HEK293 (cell line): ENCODE measurements around the gene HSD17B14.

Source experiments
- CTCF ChIA-PET: fragments of 350-600 bp; formaldehyde crosslinking; extraction: SDS; loops from one replicate; lab custom pipeline; 2021; ENCODE audit warnings: antibody characterized with exemption; lab: Yijun Ruan, JAX
- POLR2A ChIA-PET: fragments of 300-600 bp; formaldehyde crosslinking; extraction: SDS; loops from one replicate; lab custom pipeline; 2020; ENCODE audit warnings: antibody characterized with exemption, inconsistent platforms; lab: Yijun Ruan, JAX
- H3K27ac ChIP-seq: fragments of 200-500 bp; sonication (Bioruptor generic); 2 replicates; pipeline ENCODE4 v1.5.1; 2014; ENCODE audit warnings: low read depth, low read length, control low read depth, inconsistent platforms; ENCODE audit errors: extremely low read depth
- H3K36me3 ChIP-seq, 2 experiments: fragments of 200-500 bp in 1 of 2; sonication (Bioruptor generic) in 1 of 2; 1 replicate in 1 of 2; 2 replicates in 1 of 2; pipeline ENCODE4 v1.5.1; 2014 to 2017; ENCODE audit warnings: inconsistent platforms in 2 of 2, low read length in 2 of 2; ENCODE audit not compliant: control insufficient read depth in 2 of 2, insufficient read depth in 1 of 2
- H3K4me1 ChIP-seq: fragments of 200-500 bp; sonication (Bioruptor generic); 2 replicates; pipeline ENCODE4 v1.5.1; 2014; ENCODE audit warnings: mild to moderate bottlenecking, low read length, inconsistent platforms; ENCODE audit not compliant: control insufficient read depth, insufficient read depth
- H3K4me3 ChIP-seq: 2 replicates; pipeline ENCODE4 v1.5.1; 2011; ENCODE audit warnings: low read depth, mild to moderate bottlenecking, control low read depth, low read length, moderate library complexity
- H3K9me3 ChIP-seq: fragments of 200-500 bp; sonication (Bioruptor generic); 2 replicates; pipeline ENCODE4 v1.5.1; 2014; ENCODE audit warnings: low read depth, low read length, inconsistent platforms; ENCODE audit not compliant: control insufficient read depth, insufficient read depth
- GLIS1 ChIP-seq: fragments of 450-650 bp; formaldehyde crosslinking; IDR thresholded peaks from 2 replicates; pipeline ENCODE4 v1.5.1; 2016; ENCODE audit warnings: missing biosample characterization, missing genetic modification characterization
- MEIS1 ChIP-seq: sonication (generic); formaldehyde crosslinking; IDR thresholded peaks from 2 replicates; pipeline ENCODE4 v1.8.1; 2022; ENCODE audit warnings: missing genetic modification reagents, mild to moderate bottlenecking, borderline replicate concordance
- PRDM1 ChIP-seq: fragments of 450-650 bp; formaldehyde crosslinking; IDR thresholded peaks from 2 replicates; pipeline ENCODE4; 2016; ENCODE audit warnings: missing biosample characterization, missing genetic modification characterization
- RBAK ChIP-seq: fragments of 450-650 bp; formaldehyde crosslinking; IDR thresholded peaks from 2 replicates; pipeline ENCODE4 v1.5.1; 2016; ENCODE audit warnings: missing biosample characterization, missing genetic modification characterization
- SP7 ChIP-seq: fragments of 450-650 bp; formaldehyde crosslinking; IDR thresholded peaks from 2 replicates; pipeline ENCODE4 v1.5.1; 2016; ENCODE audit warnings: missing biosample characterization, missing genetic modification characterization
- TCF7L2 ChIP-seq: IDR thresholded peaks from 2 replicates; pipeline ENCODE4 v1.6.1; 2011; ENCODE audit warnings: low read depth, mild to moderate bottlenecking, inconsistent platforms, low read length, moderate library complexity, borderline replicate concordance
- ZBTB8A ChIP-seq: fragments of 450-650 bp; formaldehyde crosslinking; IDR thresholded peaks from 2 replicates; pipeline ENCODE4 v1.5.1; 2016; ENCODE audit warnings: missing biosample characterization, missing genetic modification characterization
- ZEB2 ChIP-seq: fragments of 450-650 bp; formaldehyde crosslinking; IDR thresholded peaks from 2 replicates; pipeline ENCODE4 v1.5.1; 2016; ENCODE audit warnings: missing biosample characterization, missing genetic modification characterization
- ZNF169 ChIP-seq: fragments of 450-650 bp; formaldehyde crosslinking; IDR thresholded peaks from 2 replicates; pipeline ENCODE4 v1.5.1; 2016; ENCODE audit warnings: missing biosample characterization, missing genetic modification characterization
- ZNF302 ChIP-seq: fragments of 450-650 bp; formaldehyde crosslinking; IDR thresholded peaks from 2 replicates; pipeline ENCODE4 v1.5.1; 2016; ENCODE audit warnings: missing biosample characterization, missing genetic modification characterization, low read depth
- ZNF335 ChIP-seq: fragments of 450-650 bp; formaldehyde crosslinking; conservative IDR thresholded peaks from 2 replicates; pipeline ENCODE4 v1.5.1; 2016; ENCODE audit warnings: missing biosample characterization, missing genetic modification characterization
- ZNF391 ChIP-seq: fragments of 450-650 bp; formaldehyde crosslinking; IDR thresholded peaks from 2 replicates; pipeline ENCODE4 v1.5.1; 2016; ENCODE audit warnings: low read depth, missing biosample characterization, missing genetic modification characterization, borderline replicate concordance
- ZNF549 ChIP-seq: fragments of 450-650 bp; IDR thresholded peaks from 2 replicates; pipeline ENCODE4 v1.5.1; 2018; ENCODE audit warnings: missing biosample characterization, missing genetic modification characterization, mild to moderate bottlenecking, inconsistent platforms, moderate library complexity
- ZNF585B ChIP-seq: fragments of 450-650 bp; formaldehyde crosslinking; IDR thresholded peaks from 2 replicates; pipeline ENCODE4 v1.5.1; 2016; ENCODE audit warnings: missing biosample characterization, missing genetic modification characterization
- TF ChIP-seq, protein P1 (sequence below): fragments of 450-650 bp; formaldehyde crosslinking; IDR thresholded peaks from 2 replicates; pipeline ENCODE4 v1.5.1; 2017; ENCODE audit warnings: missing biosample characterization, missing genetic modification characterization
- TF ChIP-seq, protein P2 (sequence below): fragments of 450-650 bp; formaldehyde crosslinking; IDR thresholded peaks from 2 replicates; pipeline ENCODE4 v1.5.1; 2016; ENCODE audit warnings: missing biosample characterization, missing genetic modification characterization
- TF ChIP-seq, protein P3 (sequence below): fragments of 450-650 bp; formaldehyde crosslinking; IDR thresholded peaks from 2 replicates; pipeline ENCODE4 v1.5.1; 2016; ENCODE audit warnings: missing biosample characterization, missing genetic modification characterization

HSD17B14 gene

DNA sequence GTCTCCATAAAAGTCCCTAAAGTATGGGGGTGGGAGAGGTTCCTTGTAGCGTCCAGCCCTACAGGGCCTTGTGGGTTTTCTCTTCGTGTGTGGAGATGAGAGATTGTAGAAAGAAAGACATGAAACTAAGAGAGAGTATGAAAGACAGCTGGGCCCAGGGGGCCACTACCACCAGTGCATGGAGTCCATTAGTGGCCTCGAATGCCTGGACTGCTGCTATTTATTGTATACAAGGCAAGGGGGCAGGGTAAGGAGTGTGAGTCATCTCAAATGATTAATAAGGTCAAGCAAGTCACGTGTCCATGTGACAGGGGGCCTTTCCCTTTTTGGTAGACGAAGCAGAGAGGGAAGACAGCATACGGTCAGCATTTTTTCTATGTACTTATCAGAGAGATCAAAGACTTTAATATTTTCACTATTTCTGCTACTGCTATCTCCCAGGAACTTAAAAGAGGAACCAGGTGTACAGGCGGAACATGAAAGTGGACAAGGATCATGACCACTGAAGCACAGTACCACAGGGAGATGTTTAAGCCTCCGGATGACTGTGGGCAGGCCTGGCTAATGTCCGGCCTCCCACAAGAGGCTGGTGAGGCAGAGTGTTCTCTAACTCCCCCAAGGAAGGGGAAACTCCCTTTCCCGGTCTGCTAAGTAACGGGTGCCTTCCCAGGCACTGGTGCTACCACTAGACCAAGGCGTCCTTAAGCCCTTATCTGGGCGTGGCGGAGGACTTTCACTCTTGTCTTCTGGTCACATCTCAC lies 55.5 kb downstream of the HSD17B14 start:
- POLR2A ChIA-PET = no interaction called here
- H3K27ac ChIP-seq = no peak overlapping the region
- H3K4me3 ChIP-seq = no peak overlapping the region
- peak; percentile 57; the same call in 1 of the 2 replicates for TF ChIP-seq ZBTB8A
- TF ChIP-seq PRDM1 = peak; percentile 44; the same call in 1 of the 2 replicates
- no peak for TF ChIP-seq ZNF302 (tag by site-specific recombination)
- TF ChIP-seq, protein P1, sequence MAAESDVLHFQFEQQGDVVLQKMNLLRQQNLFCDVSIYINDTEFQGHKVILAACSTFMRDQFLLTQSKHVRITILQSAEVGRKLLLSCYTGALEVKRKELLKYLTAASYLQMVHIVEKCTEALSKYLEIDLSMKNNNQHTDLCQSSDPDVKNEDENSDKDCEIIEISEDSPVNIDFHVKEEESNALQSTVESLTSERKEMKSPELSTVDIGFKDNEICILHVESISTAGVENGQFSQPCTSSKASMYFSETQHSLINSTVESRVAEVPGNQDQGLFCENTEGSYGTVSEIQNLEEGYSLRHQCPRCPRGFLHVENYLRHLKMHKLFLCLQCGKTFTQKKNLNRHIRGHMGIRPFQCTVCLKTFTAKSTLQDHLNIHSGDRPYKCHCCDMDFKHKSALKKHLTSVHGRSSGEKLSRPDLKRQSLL = no peak
- TF ChIP-seq, protein P2, sequence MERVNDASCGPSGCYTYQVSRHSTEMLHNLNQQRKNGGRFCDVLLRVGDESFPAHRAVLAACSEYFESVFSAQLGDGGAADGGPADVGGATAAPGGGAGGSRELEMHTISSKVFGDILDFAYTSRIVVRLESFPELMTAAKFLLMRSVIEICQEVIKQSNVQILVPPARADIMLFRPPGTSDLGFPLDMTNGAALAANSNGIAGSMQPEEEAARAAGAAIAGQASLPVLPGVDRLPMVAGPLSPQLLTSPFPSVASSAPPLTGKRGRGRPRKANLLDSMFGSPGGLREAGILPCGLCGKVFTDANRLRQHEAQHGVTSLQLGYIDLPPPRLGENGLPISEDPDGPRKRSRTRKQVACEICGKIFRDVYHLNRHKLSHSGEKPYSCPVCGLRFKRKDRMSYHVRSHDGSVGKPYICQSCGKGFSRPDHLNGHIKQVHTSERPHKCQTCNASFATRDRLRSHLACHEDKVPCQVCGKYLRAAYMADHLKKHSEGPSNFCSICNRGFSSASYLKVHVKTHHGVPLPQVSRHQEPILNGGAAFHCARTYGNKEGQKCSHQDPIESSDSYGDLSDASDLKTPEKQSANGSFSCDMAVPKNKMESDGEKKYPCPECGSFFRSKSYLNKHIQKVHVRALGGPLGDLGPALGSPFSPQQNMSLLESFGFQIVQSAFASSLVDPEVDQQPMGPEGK (tag by site-specific recombination) = peak; percentile 51; the same call in 1 of the 2 replicates
- peak; percentile 23; the same call in 1 of the 2 replicates for TF ChIP-seq ZEB2 (tag by site-specific recombination)
- TF ChIP-seq SP7 (tag by site-specific recombination) = 0 out of 2 replicates have a peak, but pooled peaks have one; percentile 10
- peak; percentile 25; the same call in 1 of the 2 replicates for TF ChIP-seq TCF7L2
- no peak for TF ChIP-seq ZNF391 (tag by site-specific recombination)
- TF ChIP-seq ZNF585B = no peak
- 0 out of 2 replicates have a peak, but pooled peaks have one; percentile 9 for TF ChIP-seq GLIS1 (tag by site-specific recombination)
- H3K4me1 ChIP-seq = no peaks in the 10 kb centered on the region
- no peaks in the 10 kb centered on the region for H3K36me3 ChIP-seq
- H3K9me3 ChIP-seq = no peaks in the 10 kb centered on the region
- CTCF ChIA-PET = interaction anchor here (0.7 to 2.8 kb wide), 8 partner anchors 7 to 213 kb away, joined by 3 to 18 read pairs (median 4); partner anchors contain the start of genes FGF21, GYS1 and RUVBL2

- ChIA-PET POLR2A (interaction anchor here (0.6 to 0.7 kb wide), 2 partner anchors 8 to 134 kb away, joined by 3 read pairs; no protein-coding TSS in a partner anchor), CTCF (interaction anchor here (0.6 to 2.8 kb wide), 5 partner anchors 8 to 661 kb away, joined by 3 to 18 read pairs (median 4); no protein-coding TSS in a partner anchor)
- TF ChIP-seq RBAK (tag by site-specific recombination) (peak; percentile 45; the same call in 1 of the 2 replicates), ZNF335 (tag by site-specific recombination) (peak; percentile 51; the same call in 1 of the 2 replicates), MEIS1 (no peak), ZNF169 (no peak), ZNF549 (tag by site-specific recombination) (no peak)
- TF ChIP-seq, protein P3, sequence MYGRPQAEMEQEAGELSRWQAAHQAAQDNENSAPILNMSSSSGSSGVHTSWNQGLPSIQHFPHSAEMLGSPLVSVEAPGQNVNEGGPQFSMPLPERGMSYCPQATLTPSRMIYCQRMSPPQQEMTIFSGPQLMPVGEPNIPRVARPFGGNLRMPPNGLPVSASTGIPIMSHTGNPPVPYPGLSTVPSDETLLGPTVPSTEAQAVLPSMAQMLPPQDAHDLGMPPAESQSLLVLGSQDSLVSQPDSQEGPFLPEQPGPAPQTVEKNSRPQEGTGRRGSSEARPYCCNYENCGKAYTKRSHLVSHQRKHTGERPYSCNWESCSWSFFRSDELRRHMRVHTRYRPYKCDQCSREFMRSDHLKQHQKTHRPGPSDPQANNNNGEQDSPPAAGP (tag by site-specific recombination) = no peak
- H3K27ac ChIP-seq = no peak overlapping the region
- H3K4me3 ChIP-seq = no peak overlapping the region
- H3K9me3 ChIP-seq = no peaks in the 10 kb centered on the region
- H3K4me1 ChIP-seq = 0 out of 2 replicates have a peak, but pooled peaks cover under 1% of the 10 kb centered on the region
- no peaks in the 10 kb centered on the region for H3K36me3 ChIP-seq
Observed at GRCh38 chr19:48779636-48780035, 56.7 kb downstream of the HSD17B14 start.
